Measurements from ENCODE around the gene SLC38A3. TPM values are rescaled to one million over a fixed set of nuclear protein-coding genes. Genes with fewer than 3 reads are reported as not detected.

Gene SLC38A3
- polyA plus RNA-seq, 1 experiment, result 0.22 TPM

- CTCF ChIA-PET, result interaction anchor here (1.5 to 6.1 kb wide), 4 partner anchors 15 to 92 kb away, joined by 3 to 114 read pairs (median 10); no protein-coding TSS in a partner anchor
Measured at GRCh38 chr3:50231581-50231980, 26.5 kb downstream of the SLC38A3 start.

GRCh38 chr3:50232303-50232702 is 27.2 kb downstream of the SLC38A3 start:
- no peaks in the 10 kb centered on the region for H3K36me3 ChIP-seq (ENCODE audit: control insufficient read depth, insufficient read depth, low read length)
- no peaks in the 10 kb centered on the region for H3K27me3 ChIP-seq (ENCODE audit: control insufficient read depth, insufficient read depth, low read length)
- no peak for DNase-seq (ENCODE audit: low read depth)
- H3K4me3 ChIP-seq (ENCODE audit: low read depth, low read length), result no peak overlapping the region
- TF ChIP-seq, protein P1, sequence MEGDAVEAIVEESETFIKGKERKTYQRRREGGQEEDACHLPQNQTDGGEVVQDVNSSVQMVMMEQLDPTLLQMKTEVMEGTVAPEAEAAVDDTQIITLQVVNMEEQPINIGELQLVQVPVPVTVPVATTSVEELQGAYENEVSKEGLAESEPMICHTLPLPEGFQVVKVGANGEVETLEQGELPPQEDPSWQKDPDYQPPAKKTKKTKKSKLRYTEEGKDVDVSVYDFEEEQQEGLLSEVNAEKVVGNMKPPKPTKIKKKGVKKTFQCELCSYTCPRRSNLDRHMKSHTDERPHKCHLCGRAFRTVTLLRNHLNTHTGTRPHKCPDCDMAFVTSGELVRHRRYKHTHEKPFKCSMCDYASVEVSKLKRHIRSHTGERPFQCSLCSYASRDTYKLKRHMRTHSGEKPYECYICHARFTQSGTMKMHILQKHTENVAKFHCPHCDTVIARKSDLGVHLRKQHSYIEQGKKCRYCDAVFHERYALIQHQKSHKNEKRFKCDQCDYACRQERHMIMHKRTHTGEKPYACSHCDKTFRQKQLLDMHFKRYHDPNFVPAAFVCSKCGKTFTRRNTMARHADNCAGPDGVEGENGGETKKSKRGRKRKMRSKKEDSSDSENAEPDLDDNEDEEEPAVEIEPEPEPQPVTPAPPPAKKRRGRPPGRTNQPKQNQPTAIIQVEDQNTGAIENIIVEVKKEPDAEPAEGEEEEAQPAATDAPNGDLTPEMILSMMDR (IDR thresholded peaks at IDR 0.05; ENCODE audit: insufficient read depth, low read depth, low read length), result no peak
- CTCF ChIA-PET, result interaction anchor here (1.7 kb wide), 1 partner anchor 28 kb away, joined by 8 read pairs; no protein-coding TSS in a partner anchor
- POLR2A ChIA-PET, result no interaction called here

More at GRCh38 chr3:50231581-50231980, 26.5 kb downstream of the SLC38A3 start:
- DNase-seq (ENCODE audit: low read depth), result no peak
- Histone ChIP-seq H3K4me3 (ENCODE audit: low read depth, low read length) (no peak overlapping the region), H3K27me3 (ENCODE audit: control insufficient read depth, insufficient read depth, low read length) (no peaks in the 10 kb centered on the region), H3K36me3 (ENCODE audit: control insufficient read depth, insufficient read depth, low read length) (no peaks in the 10 kb centered on the region)
- POLR2A ChIA-PET, result no interaction called here
- TF ChIP-seq, protein P1 (IDR thresholded peaks at IDR 0.05; ENCODE audit: insufficient read depth, low read depth, low read length), result no peak

DNA sequence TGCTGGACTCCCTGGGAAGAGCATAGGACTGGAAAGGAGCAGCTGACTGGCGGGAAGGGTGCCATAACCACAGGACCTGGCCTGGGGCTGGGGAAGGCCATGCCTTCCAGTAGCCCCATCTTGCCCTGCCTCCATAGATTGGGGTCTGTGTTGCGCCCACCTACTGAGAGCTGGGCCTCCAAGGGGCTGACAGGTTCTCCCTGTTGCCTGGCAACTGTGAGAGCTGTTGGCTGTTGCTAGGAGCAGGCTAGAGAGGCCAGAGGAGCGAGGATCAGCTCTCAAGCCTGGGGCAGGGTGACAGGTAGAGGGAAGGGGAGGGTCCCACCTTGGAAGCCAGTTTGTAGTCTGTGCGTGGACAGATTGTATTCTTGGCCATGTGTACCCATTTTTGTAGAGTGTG is 28.1 kb downstream of the SLC38A3 start:
- Histone ChIP-seq H3K36me3 (ENCODE audit: control insufficient read depth, insufficient read depth, low read length) (no peaks in the 10 kb centered on the region), H3K4me3 (ENCODE audit: low read depth, low read length) (no peak overlapping the region), H3K27me3 (ENCODE audit: control insufficient read depth, insufficient read depth, low read length) (no peaks in the 10 kb centered on the region)
- CTCF ChIA-PET, result interaction anchor here (0.6 to 1.7 kb wide), 5 partner anchors 24 to 121 kb away, joined by 3 to 9 read pairs (median 8); no protein-coding TSS in a partner anchor
- POLR2A ChIA-PET, result no interaction called here
- TF ChIP-seq, protein P1 (IDR thresholded peaks at IDR 0.05; ENCODE audit: insufficient read depth, low read depth, low read length), result no peak
- no peak for DNase-seq (ENCODE audit: low read depth)

DNA sequence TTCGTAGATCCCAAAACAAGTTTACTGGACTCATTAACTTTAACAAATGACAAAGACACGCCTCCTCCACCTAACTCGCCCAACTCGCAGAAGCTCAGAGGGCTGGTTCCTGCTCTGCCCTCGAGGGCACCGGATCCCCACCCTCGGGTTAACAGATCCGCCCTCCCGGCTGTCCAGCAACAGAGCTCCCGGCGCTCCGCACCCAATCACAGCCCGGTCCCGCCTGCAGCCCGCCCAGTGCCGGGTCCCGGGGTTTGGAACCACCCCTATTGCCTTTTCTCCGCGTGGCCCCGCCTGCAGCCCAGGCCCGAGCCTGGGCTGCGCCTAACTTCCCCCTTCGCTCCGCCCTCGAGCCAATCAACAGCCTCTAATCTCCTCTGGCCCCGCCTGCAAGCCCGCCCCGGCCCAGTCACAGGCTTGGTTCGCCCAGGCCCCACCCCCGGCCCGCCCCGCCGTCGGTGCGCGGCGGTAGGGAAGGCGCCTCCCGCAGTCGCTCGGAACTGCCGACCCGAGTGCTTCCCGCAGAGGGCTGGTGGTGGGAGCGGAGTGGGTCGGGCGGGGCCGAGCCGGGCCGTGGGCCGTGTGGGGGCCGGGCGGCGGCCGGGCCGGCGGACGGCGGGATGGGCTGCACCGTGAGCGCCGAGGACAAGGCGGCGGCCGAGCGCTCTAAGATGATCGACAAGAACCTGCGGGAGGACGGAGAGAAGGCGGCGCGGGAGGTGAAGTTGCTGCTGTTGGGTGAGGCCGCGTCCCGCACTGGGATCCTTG is 30.8 kb downstream of the SLC38A3 start, which contains the start of gene GNAI2:
Gene GNAI2 (plus strand): TSS at position 489 of the 768 bp plus-strand sequence. CDS start 132 bp downstream, at position 621.
- DNase-seq (ENCODE audit: low read depth), result peak; percentile 93
- H3K27me3 ChIP-seq (ENCODE audit: control insufficient read depth, insufficient read depth, low read length), result no peaks in the 10 kb centered on the region
- peaks cover 3% of the 10 kb centered on the region; the same call in 1 of the 2 replicates for H3K36me3 ChIP-seq (ENCODE audit: control insufficient read depth, insufficient read depth, low read length)
- peak within 1 kb of the TSS; percentile 76 for H3K4me3 ChIP-seq (ENCODE audit: low read depth, low read length)
- TF ChIP-seq, protein P1 (IDR thresholded peaks at IDR 0.05; ENCODE audit: insufficient read depth, low read depth, low read length), result no peak
- ChIA-PET CTCF (interaction anchor here (0.6 to 3.8 kb wide), 13 partner anchors 9 to 92 kb away, joined by 3 to 41 read pairs (median 4); partner anchors contain the start of gene TUSC2), POLR2A (interaction anchor here (0.5 to 1.0 kb wide), 9 partner anchors 11 to 1479 kb away, joined by 3 to 7 read pairs (median 5); no protein-coding TSS in a partner anchor)

GRCh38 chr3:50236484-50237132 is 31.5 kb downstream of the SLC38A3 start:
- Histone ChIP-seq H3K36me3 (ENCODE audit: control insufficient read depth, insufficient read depth, low read length) (peaks cover 8% of the 10 kb centered on the region), H3K4me3 (ENCODE audit: low read depth, low read length) (peak overlapping the region; percentile 76), H3K27me3 (ENCODE audit: control insufficient read depth, insufficient read depth, low read length) (no peaks in the 10 kb centered on the region)
- ChIA-PET POLR2A (no interaction called here), CTCF (interaction anchor here (1.2 to 3.8 kb wide), 6 partner anchors 10 to 111 kb away, joined by 3 to 41 read pairs (median 5); no protein-coding TSS in a partner anchor)
- no peak for DNase-seq (ENCODE audit: low read depth)
- TF ChIP-seq, protein P1 (IDR thresholded peaks at IDR 0.05; ENCODE audit: insufficient read depth, low read depth, low read length), result no peak

All from BJ (cell line).